Stimulated activated CD4-positive, alpha-beta T cell treated with anti-CD3 and anti-CD28 coated beads, Interleukin-2, amount 100 ng/mL, for 48 hours (primary cell): ENCODE results near the gene DTX1.
A peak's percentile ranks its signal among the peaks of the same experiment; 100 is the strongest.
"Not testable (repeated sequence)": the region's sequence is repeated elsewhere in the genome, so short reads cannot be mapped to it uniquely, and the experiment has no call there.

Experiments used
- DNase-seq, 2 donors: peaks; one replicate each; pipeline ENCODE4 v3.0.0-alpha.2; 2020

DTX1 gene

DNA sequence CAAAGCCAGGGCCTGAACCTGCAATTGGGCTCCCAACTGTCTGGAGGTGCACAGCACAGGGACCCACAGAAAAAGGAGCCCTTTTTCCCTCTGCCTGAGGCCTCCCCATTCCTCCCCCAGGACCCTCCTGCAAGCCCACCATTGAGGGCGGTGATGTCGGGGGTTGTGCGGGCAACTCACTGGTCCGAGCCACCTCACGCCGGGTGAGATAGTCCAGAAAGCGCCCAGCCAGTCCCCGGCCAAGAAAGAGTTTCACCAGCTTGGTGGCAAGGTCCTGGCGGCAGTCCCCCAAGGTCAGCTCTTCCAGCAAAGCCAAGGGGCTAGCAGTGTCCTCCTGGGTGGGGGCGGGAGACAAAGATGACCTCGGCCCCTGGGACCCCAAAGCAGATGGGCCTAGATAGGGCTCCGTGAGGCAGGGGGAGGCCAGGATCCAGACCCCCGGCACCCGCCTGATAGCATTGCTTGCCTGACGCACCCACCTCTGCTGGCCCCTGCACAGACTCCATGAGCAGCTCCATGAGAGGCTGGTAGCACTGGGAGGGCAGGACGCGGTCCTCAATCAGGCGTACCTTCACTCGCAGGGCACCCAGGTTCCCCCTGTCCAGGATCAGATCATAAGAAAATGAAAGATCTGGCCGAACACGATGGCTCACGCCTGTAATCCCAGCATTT lies 59.1 kb downstream of the DTX1 start:
- no peak for DNase-seq

- no peak for DNase-seq
Observed at GRCh38 chr12:113116875-113117274, 60.3 kb downstream of the DTX1 start.

DNA sequence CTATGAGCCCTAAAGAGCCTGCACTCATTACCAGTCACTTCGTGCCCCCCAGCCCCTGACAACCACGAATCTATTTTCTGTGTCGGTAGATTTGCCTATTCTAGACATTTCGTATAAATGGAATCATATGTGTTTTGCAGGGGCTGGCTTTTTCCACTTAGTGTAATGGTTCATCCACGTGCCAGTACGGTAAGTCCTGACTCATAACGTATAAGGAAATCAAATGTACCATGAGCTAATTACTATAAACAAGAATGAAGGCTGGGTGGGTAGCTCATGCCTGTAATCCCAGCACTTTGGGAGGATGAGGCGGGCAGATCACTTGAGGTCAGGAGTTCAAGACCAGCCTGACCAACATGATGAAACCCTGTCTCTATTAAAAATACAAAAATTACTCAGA lies 61.2 kb downstream of the DTX1 start:
- not testable (repeated sequence) for DNase-seq

- no peak for DNase-seq
Observed at GRCh38 chr12:113118142-113118541, 61.6 kb downstream of the DTX1 start.

GRCh38 chr12:113119980-113120669 lies 63.6 kb downstream of the DTX1 start:
- DNase-seq = no peak

GRCh38 chr12:113120670-113121370 lies 64.3 kb downstream of the DTX1 start:
- DNase-seq = no peak

- DNase-seq = no peak
Observed at GRCh38 chr12:113127791-113128199, 71.3 kb downstream of the DTX1 start.

- no peak for DNase-seq
Observed at GRCh38 chr12:113128802-113129663, 72.5 kb downstream of the DTX1 start.

- DNase-seq = no peak
Observed at GRCh38 chr12:113129664-113130456, 73.3 kb downstream of the DTX1 start.

DNA sequence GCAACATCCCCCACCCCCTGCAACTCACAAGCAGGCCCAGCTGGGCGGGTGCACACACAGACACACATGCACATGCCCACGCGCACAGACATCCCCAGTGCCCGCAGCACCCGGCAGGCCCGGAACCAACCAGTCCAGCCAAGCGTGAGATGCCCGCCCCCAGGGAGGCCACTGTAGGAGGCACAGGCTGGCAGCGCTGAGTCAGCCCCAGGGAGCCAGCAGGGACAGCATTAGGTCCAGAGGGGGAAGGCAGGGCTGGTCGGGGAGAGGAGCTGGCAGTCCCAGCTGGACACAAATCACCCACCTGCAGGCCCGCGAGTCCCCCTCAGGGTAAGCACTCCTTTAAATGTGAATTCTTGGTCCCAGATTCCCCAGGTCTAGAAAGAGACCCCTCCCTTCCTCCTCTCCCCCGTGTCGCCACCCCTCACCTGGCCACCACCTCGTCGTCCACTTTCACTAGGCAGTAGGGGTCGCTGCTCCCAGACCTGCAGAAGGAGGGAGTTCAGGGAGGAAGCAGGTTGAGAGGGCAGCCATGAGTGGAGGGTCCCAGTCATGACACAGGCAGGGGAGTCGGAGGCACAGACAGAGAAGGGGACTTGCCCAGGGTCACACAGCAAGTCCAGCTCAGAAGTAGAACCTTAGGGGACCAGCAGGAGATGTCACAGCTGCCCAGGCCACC lies 74.1 kb downstream of the DTX1 start:
- no peak for DNase-seq

DNA sequence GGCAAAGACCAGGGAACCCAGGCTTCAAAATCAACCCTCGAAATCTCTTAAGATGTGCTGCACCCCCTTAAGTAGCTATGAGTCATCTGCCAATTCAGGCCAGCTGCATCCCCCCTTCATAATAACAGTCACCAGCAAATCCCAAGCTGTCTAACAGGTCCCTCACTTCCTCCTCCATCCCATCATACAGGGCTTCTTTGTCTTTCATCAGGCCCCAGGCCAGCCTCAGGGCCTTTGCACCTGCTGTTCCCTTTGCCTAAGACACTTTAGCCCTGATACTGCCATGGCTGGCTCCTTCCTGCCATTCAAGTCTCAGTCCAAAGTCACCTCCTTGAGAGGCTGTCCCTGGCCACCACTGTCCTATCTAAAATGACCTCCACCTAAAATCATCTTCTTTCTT lies 75.0 kb downstream of the DTX1 start:
- no peak for DNase-seq

DNA sequence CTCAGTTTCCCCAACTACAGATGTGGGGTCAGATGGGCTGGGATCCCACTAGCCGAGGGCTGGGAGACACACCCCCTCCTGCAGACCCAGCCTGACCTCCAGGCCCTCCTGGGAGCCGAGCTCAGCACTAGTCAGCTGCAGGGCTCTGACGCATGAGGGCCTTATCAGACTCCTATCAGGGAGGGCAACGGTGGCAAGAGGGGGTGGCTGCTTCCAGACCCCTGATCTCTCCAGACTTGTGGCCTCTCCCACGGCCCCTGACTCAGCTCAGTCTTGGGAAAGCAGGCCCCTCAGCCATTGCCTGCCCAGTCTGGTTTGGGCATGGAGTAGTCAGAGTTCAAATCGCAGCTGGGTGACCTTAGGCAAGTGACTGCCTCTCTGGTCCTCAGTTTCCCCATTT lies 76.5 kb downstream of the DTX1 start:
- no peak for DNase-seq

DNA sequence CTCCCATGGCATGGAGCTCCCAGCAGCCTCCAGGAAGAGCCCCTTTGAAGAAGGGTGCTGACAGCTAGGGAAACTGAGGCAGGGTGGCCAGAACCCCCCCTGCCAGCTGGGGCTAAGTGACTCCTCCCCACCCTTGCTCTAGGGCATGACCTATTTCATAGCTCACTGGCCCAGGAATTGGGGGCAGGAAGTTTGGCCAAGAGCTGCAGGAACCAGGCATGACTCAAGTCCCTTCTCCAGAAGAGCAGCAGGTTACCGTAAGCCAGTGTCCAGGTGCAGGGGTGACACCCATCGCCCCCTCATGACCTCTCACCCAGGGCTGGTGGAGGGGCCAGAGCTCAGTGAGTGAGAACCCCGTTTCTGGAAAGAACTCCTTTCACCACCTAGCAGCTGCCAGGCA lies 77.1 kb downstream of the DTX1 start:
- DNase-seq = no peak

DNA sequence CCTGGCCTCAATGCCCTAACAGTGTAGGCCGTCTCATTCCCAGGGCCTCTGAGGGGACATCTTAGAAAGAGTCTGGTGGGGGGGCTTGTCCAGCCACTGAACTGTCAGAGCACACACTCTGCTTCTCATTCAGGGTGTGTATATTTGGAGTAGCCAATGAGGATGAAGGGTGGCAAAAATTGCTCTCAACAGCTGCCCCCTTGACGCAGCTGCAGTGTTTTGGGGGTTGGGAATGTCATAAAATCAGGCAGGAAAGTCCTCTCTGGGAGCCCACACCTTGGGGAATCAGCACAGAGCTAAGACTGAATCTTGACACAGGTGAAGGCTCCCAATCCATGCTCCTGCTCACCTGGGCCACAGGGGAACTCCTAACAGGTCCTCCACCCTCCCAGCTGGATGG lies 77.5 kb downstream of the DTX1 start:
- no peak for DNase-seq

- no peak for DNase-seq
Observed at GRCh38 chr12:113134521-113134951, 78.0 kb downstream of the DTX1 start.

DNA sequence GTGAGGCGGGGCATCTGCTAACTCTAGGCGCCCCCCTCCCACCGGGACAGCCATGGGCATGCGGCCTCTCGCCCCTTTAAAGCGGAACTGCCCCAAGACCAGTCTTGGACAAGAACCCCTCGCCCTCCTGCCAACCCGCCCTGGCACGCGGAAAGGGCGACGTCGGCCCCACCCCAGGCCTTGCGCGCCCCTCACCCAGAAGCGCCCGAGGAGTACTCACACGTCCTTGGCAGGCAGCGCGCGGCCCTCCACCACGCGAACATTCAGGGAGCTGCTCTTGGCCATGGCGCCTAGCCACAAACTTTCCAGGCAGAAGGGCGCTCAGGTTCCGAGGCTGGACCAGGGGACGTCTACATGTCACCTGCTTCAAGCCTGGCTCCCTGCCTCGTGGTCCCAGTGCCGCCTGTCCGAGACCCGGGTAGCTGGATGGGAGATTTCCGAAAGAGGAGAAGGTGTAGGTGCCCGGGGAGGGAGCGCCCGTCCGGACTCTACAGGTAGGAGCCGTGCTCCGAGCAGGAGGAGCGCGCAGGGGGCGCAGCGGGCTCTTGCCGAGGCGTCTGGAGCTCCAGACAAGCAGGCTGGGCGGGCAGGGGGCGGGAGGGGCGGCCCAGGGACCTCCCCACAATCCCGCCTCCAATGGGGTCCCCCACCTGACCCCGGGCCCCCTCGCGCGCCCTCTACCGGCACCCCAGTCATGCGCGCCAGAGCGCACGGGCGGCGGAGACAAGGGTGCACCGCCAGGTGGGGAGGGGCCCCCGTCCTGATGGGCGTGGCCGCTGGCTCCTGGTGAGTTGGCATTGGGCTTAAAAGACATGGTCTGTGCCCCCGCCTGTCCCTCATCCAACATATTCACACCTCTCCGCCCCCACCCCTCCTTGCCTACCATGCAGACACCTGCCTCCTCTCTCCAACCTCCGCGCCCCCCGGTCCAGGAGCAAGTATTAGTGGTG lies 78.9 kb downstream of the DTX1 start, which contains the start of gene RASAL1:
TSS of gene RASAL1 (minus strand) at position 584 of the 950 bp plus-strand sequence. CDS start at position 285, 299 bp downstream.
- DNase-seq = peak; percentile 81 to 90

DNA sequence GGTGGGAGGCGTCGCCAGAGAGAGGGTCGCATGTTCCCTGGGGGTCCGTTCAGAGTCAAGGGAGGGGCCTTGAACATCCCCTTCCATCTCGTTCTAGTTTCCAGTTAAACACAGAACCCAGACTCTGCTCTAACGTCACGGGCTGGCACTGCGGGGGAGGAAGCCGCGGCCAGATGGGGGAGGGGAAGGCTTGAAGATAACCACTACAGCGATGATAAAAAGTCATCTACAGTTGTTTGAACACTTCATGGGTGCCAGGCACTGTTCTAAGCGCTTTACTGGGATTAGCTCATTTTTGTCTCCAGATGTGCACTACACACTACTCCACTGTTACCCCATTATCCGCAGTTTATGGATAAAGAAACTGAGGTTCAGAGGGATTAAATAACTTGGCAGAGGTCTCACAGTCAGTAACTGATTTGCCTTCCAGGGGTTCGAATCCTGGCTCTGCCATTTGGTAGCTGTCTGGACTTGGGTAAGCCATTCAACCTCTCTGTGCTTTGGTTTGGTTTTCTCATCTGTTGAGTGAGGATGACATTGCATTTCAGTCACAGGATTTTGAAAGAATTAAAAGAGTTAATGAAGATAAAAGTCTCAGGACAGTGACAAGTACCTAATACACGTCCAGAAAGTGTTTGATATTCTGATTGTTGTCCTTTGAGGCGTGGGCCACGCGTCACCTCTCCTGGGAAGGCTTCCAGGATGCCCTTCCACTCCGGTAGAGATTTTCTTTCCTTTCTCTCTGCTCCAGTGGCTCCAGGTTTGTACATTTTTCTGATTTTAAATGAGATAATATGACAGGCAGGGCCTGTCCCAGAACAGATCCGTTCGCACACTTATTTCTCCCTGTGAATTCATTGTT lies 79.8 kb downstream of the DTX1 start:
- DNase-seq = peak; percentile 41 to 62

DNA sequence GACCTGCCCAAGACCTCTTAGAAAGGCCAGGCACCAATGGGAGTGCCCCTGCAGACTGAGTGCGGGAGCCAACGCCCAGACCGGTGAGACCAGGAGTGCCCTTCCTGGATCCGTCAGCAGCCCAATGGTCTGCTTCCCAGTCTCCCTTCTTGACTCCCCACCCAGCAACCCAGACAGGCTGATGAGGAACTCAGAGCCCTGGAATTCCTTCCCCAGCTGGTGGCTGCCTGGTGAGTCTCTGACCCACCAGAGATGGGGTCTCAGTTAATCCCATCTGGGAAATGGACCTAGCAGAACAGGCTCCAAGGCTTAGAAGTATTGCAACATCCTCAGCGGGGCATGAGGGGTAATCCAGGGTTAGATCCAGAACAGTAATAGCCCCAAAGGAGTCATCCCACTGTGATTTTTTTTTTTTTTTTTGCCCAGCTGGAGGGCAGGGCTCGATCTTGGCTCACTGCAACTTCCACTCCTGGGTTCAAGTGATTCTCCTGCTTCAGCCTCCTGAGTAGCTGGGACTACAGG lies 80.5 kb downstream of the DTX1 start:
- no peak for DNase-seq
